ENCODE data around the gene CCBE1.

Gene CCBE1

GRCh38 chr18:59621027-59621426 lies 76.2 kb downstream of the CCBE1 start:
- DNase-seq (ENCODE audit: low read depth in 1 of 2, low spot score in 1 of 2) = no peak

GRCh38 chr18:59620381-59620780 lies 76.8 kb downstream of the CCBE1 start:
- DNase-seq (ENCODE audit: low read depth in 1 of 2, low spot score in 1 of 2) = no peak

DNA sequence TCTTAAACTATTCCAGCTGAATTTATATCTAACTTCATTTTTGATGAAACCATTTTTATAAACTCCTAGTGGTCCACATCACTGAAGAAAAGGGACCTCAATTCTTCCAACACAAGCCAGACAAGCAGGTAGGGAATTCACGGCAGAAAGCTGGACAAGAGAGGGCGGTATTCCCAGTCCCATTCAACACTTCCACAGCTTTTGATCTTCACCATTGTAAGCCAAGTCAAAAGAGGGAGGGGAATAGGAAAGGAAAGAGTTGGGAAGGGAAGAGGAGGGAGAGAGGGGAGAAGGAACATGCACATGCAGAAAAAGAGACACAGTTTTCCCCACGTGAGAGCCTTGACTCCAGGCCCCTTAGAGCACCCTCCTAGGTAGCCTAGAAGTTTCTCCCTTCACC lies 77.4 kb downstream of the CCBE1 start:
- no peak for DNase-seq (ENCODE audit: low read depth in 1 of 2, low spot score in 1 of 2)

DNA sequence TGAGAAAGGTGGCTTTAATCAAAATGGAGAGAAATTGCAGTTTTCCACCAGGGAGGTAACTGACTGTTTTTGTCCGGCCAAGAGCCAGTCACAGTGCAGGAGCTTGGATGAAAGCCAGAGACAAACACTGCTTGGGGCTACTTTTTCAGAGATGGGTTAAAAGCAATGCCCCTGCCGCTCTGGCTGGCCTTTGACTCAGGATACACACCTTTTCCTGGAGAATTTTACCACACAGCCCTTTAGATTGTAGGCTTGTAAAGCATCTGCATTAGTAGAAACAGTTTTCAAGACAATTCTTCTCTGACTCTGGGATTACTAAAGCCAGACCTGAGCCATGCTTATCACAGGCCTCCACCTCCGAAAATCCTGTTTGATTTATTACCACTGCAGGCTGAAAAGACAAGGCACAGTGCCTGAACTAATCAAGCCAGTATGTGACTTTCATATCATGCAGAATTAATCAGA lies 79.7 kb downstream of the CCBE1 start:
- DNase-seq (ENCODE audit: low read depth in 1 of 2, low spot score in 1 of 2) = no peak

- DNase-seq (ENCODE audit: low read depth in 1 of 2, low spot score in 1 of 2) = no peak
These were observed 80.7 kb downstream of the CCBE1 start for GRCh38 chr18:59616501-59616900.

GRCh38 chr18:59613903-59614302 lies 83.3 kb downstream of the CCBE1 start:
- DNase-seq (ENCODE audit: low read depth in 1 of 2, low spot score in 1 of 2) = no peak

- DNase-seq (ENCODE audit: low read depth in 1 of 2, low spot score in 1 of 2) = no peak
These were observed 84.8 kb downstream of the CCBE1 start for GRCh38 chr18:59612381-59612780.

DNA sequence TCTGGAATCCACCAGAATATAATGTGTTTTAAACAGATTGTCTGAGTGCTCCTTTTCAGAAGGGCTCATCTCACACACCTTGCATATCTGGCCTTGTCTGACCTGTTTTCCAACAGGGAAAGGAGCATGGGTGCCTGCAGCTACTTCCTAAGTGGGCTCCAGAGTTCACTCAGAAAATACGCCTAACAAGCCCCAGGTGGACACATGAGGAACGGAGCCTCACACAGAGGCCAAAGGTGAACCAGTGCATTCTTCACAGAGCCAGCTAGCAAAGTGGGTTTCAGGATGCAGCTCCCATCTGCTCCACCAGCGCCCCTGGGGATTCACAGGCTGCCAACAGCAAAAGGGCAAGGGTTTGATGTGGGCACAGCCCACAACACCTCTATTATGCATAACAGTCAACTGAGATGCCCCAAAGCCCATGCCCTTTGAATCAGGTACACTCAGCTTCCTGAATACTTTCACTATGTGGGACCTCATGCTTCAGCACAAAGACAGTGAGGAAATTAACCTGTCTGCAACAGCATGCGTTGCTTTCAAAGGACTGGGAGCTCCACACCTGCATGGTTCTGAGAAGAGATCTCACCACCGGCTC lies 86.6 kb downstream of the CCBE1 start:
- no peak for DNase-seq (ENCODE audit: low read depth in 1 of 2, low spot score in 1 of 2)

GRCh38 chr18:59609654-59610053 lies 87.6 kb downstream of the CCBE1 start:
- no peak for DNase-seq (ENCODE audit: low read depth in 1 of 2, low spot score in 1 of 2)

- DNase-seq (ENCODE audit: low read depth in 1 of 2, low spot score in 1 of 2) = no peak
These were observed 89.8 kb downstream of the CCBE1 start for GRCh38 chr18:59607471-59607870.

DNA sequence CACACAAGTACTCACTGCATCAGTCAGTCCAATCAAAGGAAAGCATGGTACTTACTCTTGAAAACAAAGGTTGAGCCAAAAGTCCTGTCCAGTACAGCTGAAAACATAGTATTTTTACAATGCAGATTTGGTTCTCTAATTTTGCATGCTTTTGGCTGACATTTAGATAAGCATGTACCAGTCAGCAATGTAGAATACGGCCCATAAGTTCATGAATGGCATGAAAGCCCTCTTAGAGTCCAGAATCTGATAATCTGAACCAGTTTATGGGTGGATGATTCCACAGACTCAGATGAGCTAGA lies 90.2 kb downstream of the CCBE1 start:
- no peak for DNase-seq (ENCODE audit: low read depth in 1 of 2, low spot score in 1 of 2)

DNA sequence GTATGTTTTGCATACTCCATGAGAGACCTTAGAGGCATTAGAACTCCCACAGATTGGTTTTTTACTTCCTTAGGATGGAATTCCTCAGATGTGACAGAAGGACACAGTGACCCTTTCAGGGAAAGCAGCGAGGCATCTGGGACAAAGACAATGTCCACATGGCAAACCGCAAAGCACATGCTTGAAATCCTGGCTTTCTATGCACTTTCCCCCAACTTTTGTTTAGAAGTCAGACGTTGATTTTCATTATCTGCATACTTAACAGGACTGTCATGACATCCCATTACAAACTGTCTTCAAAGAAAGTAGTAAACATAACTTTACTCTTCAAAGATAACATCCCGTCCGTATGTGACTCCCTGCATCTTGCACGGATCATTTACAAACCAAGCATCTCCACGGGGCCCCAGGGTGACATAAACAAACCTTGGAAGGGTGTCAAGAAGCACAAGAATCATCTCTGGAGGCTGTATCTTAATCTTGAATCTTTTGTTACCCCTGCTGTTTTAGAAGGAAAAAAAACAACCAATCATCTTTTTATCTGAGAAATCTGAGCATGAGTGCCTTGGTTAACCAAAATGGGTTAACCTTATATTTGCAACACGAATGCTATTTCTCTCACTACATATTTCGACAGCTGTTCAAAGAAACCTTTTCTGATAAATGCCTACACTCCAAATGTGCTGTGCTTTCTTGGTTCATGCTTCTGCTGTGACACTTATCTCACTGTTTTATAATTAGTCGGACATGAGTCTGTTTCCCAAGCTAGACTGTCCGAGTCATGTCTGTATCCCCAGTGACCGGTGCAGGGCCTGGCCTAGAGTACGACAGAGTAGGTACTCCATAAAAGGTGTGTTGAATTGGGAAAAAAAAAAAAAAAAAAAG lies 90.8 kb downstream of the CCBE1 start:
- DNase-seq (ENCODE audit: low read depth in 1 of 2, low spot score in 1 of 2) = no peak

- no peak for DNase-seq (ENCODE audit: low read depth in 1 of 2, low spot score in 1 of 2)
These were observed 91.5 kb downstream of the CCBE1 start for GRCh38 chr18:59605633-59606192.

DNA sequence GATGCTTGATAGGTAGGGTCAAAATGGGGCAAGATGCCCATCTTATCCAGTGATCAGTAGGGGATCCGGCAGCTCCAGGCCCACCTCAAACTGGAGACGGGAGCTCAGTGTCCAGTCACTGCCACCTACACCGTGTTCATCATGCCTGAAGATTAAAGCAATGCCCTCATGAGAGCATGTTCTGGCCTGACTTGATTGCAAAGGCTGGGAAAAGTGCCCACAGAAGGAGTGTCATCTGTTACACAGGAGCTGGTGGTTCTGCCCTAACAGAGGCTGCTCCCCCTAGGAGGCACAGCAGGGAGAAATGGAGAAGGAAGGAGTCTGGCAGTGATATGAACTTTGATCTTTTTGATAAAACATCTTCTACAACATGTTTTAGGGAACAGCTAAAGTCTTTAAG lies 92.3 kb downstream of the CCBE1 start:
- no peak for DNase-seq (ENCODE audit: low read depth in 1 of 2, low spot score in 1 of 2)

DNA sequence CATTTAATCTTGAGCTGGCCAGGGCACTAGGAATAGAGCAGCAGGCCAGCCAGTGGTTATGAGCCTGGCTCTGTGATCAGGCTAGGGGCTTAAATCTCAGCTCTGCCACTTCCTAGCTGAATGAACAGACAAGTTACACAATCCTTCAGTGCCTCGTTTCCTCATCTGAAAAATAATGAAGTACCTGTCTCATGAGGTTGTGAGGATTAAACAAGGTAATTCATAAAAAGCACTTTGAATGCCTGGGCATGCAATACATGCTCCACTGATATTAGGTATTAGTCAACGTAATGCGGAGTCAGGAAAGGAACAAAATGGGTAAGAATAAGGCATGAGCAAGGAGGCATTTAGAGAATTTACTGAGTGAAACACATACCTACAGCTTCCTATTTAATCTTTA lies 100.2 kb downstream of the CCBE1 start:
- DNase-seq (ENCODE audit: low read depth in 1 of 2, low spot score in 1 of 2) = no peak

GRCh38 chr18:59593291-59593717 lies 103.9 kb downstream of the CCBE1 start:
- DNase-seq (ENCODE audit: low read depth in 1 of 2, low spot score in 1 of 2) = no peak

DNA sequence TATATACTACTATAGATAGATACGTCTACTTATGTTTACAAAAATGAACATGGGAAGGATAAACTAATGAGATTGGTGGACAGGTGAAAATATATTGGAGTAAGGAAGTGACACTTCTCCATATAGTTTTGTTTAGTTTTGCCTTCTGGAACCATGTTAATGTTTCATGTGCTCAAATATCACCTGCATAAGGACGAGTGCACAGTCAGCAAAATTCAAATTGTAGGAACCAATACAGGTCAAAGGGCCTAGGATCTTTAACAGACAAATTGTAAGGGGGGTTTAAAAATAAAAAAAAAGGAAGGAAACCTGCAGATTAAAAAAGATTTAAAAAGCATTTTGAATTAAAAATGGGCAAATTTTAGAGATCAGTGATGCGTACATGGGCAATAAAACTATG lies 104.6 kb downstream of the CCBE1 start:
- no peak for DNase-seq (ENCODE audit: low read depth in 1 of 2, low spot score in 1 of 2)

DNA sequence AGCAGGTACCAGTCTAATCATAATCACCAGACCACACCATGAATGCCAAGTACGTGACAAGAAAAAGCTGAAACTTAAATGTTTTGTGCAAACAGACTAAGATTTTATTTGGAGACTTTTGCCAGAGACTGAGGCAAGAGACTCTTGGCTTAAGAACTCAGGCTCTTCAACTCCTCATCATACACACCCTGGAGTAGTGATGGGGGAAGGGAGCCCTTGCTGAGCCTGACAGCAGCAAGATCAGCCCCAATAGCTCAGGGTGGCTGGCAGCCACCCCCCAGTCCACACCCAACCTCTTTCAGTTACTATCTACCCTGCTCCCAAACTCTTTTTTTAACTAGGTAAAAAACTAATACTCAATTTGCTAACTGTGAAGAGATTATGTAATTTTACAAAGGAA lies 114.8 kb downstream of the CCBE1 start:
- no peak for DNase-seq (ENCODE audit: low read depth in 1 of 2, low spot score in 1 of 2)

- no peak for DNase-seq (ENCODE audit: low read depth in 1 of 2, low spot score in 1 of 2)
These were observed 117.7 kb downstream of the CCBE1 start for GRCh38 chr18:59579509-59579908.

GRCh38 chr18:59577386-59577655 lies 119.9 kb downstream of the CCBE1 start:
- no peak for DNase-seq (ENCODE audit: low read depth in 1 of 2, low spot score in 1 of 2)

- no peak for DNase-seq (ENCODE audit: low read depth in 1 of 2, low spot score in 1 of 2)
These were observed 120.5 kb downstream of the CCBE1 start for GRCh38 chr18:59576541-59577385.

DNA sequence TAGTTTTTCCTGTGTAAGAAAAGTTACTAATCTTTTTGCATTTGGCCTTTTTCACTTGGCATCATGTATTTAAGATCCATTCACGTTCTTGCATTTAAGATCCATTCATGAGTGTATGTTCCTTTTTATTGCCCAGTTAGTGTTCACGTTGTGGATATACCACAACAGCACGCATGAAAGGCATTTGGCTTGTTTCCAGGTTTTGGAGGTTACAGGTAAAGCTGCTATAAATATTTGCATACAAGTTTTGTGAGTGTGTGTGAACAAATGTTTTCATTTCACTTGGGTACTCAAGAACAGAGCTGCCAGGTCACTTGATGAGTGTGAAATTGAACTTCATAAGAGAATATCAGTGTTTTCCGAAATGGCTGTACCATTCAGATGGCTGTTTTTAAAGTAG lies 121.2 kb downstream of the CCBE1 start:
- no peak for DNase-seq (ENCODE audit: low read depth in 1 of 2, low spot score in 1 of 2)
